K562 (cell line): ENCODE data around the gene KHDC1. TPM values are rescaled to one million over a fixed set of nuclear protein-coding genes. Genes with fewer than 3 reads are reported as not detected.

Experiments
- AFF1 ChIP-seq, 2 experiments: fragments of 450-650 bp; IDR thresholded peaks; 2 replicates each; pipeline ENCODE4 v1.6.1; 2018; ENCODE audit warnings: mild to moderate bottlenecking in 2 of 2, low read depth in 1 of 2; ENCODE audit not compliant: partially characterized antibody in 2 of 2
- HDAC1 ChIP-seq, 2 experiments: fragments of 450-650 bp; IDR thresholded peaks; 2 replicates each; pipeline ENCODE4 v1.6.1; 2016 to 2017; ENCODE audit warnings: inconsistent platforms in 1 of 2, mild to moderate bottlenecking in 1 of 2, moderate library complexity in 1 of 2
- PHF21A ChIP-seq: fragments of 450-650 bp; IDR thresholded peaks from 2 replicates; pipeline ENCODE4 v1.6.1; 2017; ENCODE audit warnings: low read depth, borderline replicate concordance
- PPARD ChIP-seq: fragments of 250-450 bp; sonication (Bioruptor Pico); IDR thresholded peaks from 2 replicates; pipeline ENCODE4 v1.8.0; 2022; ENCODE audit warnings: inconsistent platforms, mild to moderate bottlenecking, moderate library complexity
- SNIP1 ChIP-seq: fragments of 450-650 bp; IDR thresholded peaks from 2 replicates; pipeline ENCODE4 v1.7.1; 2017; ENCODE audit warnings: low read depth, mild to moderate bottlenecking
- TAF1 ChIP-seq: IDR thresholded peaks from 2 replicates; pipeline ENCODE4 v1.6.1; 2011; ENCODE audit warnings: mild to moderate bottlenecking, low read length, moderate library complexity; ENCODE audit not compliant: insufficient read depth, control insufficient read depth, severe bottlenecking; ENCODE audit errors: extremely low read depth
- TEAD1 ChIP-seq, 2 experiments: fragments of 450-650 bp in 1 of 2; sonication (generic) in 1 of 2; formaldehyde crosslinking; IDR thresholded peaks; 2 replicates each; pipeline versions ENCODE4 v1.4.0 to v1.8.0; 2020 to 2022; ENCODE audit warnings: mild to moderate bottlenecking in 2 of 2, missing genetic modification reagents in 1 of 2
- TFAP4 ChIP-seq: sonication (generic); formaldehyde crosslinking; IDR thresholded peaks from 2 replicates; pipeline ENCODE4 v1.8.0; 2022; ENCODE audit warnings: missing genetic modification reagents, mild to moderate bottlenecking, moderate library complexity, borderline replicate concordance
- polyA plus RNA-seq, 8 experiments: library from polyadenylated mRNA; depleted of rRNA in 4 of 8; stranded (reverse) in 5 of 8; unstranded in 3 of 8; fragments of >200 nt; fragmentation: Nextera tagmentation in 2 of 8; fragmentation: Illumina TruSeq in 1 of 8; extraction: Ambion mirVana in 2 of 8; extraction: Trizol in 1 of 8; gene quantifications; 2 replicates each; pipeline versions ENCODE4 v1.2.1 to v1.2.3, GENCODE V29; 2011 to 2014; ENCODE audit warnings: inconsistent platforms in 1 of 8, missing spikeins in 1 of 8
- total RNA-seq, 7 experiments: library from RNA; depleted of rRNA in 6 of 7; stranded (reverse); fragments of >200 nt in 6 of 7; fragmentation: Illumina TruSeq in 2 of 7; extraction: Trizol in 2 of 7; gene quantifications; 2 replicates each; pipeline versions ENCODE4 v1.2.1 to v1.2.3, GENCODE V29; 2011 to 2021; ENCODE audit warnings: low replicate concordance in 1 of 7
- TF ChIP-seq, protein P1 (sequence below): sonication (generic); formaldehyde crosslinking; IDR thresholded peaks from 2 replicates; pipeline ENCODE4 v1.8.1; 2023; ENCODE audit warnings: mild to moderate bottlenecking, missing genetic modification reagents
- TF ChIP-seq, protein P2 (sequence below): fragments of 450-650 bp; IDR thresholded peaks from 2 replicates; pipeline ENCODE4 v1.6.1; 2017; ENCODE audit warnings: antibody characterized with exemption, mild to moderate bottlenecking
- TF ChIP-seq, protein P3 (sequence below): sonication (generic); formaldehyde crosslinking; IDR thresholded peaks from 2 replicates; pipeline ENCODE4 v1.8.0; 2022; ENCODE audit warnings: mild to moderate bottlenecking, missing genetic modification reagents

The KHDC1 gene
- total and polyA plus RNA-seq, 9 of the 15 experiments (the other 6 are each of a cell fraction or from before 2014, with no cell fraction given) = 2.5 to 19.5 (median 8.0) TPM

GRCh38 chr6:73309785-73310502, 46.9 kb upstream of the KHDC1 start (continued):
- TF ChIP-seq TFAP4 (CRISPR knock-in tag) (peak; percentile 50; the same call in 1 of the 2 replicates), AFF1 (IDR thresholded peaks at IDR 0.05; ENCODE audit: low read depth in 1 of 2, partially characterized antibody in 2 of 2) (no peak), SNIP1 (no peak), PPARD (CRISPR knock-in tag) (no peak), TAF1 (peak; percentile 37), PHF21A (0 out of 2 replicates have a peak, but pooled peaks have one; percentile 53), TEAD1 (CRISPR knock-in tag; IDR thresholded peaks at IDR 0.05) (0 out of 4 replicates have a peak, but pooled peaks of 1 of the 2 experiments have one; percentile 35), HDAC1 (IDR thresholded peaks at IDR 0.05) (0 out of 4 replicates have a peak, but pooled peaks of 1 of the 2 experiments have one; percentile 26)
- TF ChIP-seq, protein P1, sequence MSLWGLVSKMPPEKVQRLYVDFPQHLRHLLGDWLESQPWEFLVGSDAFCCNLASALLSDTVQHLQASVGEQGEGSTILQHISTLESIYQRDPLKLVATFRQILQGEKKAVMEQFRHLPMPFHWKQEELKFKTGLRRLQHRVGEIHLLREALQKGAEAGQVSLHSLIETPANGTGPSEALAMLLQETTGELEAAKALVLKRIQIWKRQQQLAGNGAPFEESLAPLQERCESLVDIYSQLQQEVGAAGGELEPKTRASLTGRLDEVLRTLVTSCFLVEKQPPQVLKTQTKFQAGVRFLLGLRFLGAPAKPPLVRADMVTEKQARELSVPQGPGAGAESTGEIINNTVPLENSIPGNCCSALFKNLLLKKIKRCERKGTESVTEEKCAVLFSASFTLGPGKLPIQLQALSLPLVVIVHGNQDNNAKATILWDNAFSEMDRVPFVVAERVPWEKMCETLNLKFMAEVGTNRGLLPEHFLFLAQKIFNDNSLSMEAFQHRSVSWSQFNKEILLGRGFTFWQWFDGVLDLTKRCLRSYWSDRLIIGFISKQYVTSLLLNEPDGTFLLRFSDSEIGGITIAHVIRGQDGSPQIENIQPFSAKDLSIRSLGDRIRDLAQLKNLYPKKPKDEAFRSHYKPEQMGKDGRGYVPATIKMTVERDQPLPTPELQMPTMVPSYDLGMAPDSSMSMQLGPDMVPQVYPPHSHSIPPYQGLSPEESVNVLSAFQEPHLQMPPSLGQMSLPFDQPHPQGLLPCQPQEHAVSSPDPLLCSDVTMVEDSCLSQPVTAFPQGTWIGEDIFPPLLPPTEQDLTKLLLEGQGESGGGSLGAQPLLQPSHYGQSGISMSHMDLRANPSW (CRISPR knock-in tag) = no peak
- TF ChIP-seq, protein P2, sequence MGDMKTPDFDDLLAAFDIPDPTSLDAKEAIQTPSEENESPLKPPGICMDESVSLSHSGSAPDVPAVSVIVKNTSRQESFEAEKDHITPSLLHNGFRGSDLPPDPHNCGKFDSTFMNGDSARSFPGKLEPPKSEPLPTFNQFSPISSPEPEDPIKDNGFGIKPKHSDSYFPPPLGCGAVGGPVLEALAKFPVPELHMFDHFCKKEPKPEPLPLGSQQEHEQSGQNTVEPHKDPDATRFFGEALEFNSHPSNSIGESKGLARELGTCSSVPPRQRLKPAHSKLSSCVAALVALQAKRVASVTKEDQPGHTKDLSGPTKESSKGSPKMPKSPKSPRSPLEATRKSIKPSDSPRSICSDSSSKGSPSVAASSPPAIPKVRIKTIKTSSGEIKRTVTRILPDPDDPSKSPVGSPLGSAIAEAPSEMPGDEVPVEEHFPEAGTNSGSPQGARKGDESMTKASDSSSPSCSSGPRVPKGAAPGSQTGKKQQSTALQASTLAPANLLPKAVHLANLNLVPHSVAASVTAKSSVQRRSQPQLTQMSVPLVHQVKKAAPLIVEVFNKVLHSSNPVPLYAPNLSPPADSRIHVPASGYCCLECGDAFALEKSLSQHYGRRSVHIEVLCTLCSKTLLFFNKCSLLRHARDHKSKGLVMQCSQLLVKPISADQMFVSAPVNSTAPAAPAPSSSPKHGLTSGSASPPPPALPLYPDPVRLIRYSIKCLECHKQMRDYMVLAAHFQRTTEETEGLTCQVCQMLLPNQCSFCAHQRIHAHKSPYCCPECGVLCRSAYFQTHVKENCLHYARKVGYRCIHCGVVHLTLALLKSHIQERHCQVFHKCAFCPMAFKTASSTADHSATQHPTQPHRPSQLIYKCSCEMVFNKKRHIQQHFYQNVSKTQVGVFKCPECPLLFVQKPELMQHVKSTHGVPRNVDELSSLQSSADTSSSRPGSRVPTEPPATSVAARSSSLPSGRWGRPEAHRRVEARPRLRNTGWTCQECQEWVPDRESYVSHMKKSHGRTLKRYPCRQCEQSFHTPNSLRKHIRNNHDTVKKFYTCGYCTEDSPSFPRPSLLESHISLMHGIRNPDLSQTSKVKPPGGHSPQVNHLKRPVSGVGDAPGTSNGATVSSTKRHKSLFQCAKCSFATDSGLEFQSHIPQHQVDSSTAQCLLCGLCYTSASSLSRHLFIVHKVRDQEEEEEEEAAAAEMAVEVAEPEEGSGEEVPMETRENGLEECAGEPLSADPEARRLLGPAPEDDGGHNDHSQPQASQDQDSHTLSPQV = no peak
- TF ChIP-seq, protein P3, sequence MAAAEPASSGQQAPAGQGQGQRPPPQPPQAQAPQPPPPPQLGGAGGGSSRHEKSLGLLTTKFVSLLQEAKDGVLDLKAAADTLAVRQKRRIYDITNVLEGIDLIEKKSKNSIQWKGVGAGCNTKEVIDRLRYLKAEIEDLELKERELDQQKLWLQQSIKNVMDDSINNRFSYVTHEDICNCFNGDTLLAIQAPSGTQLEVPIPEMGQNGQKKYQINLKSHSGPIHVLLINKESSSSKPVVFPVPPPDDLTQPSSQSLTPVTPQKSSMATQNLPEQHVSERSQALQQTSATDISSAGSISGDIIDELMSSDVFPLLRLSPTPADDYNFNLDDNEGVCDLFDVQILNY (CRISPR knock-in tag) = peak; percentile 82
